Measurements from ENCODE around the gene GPATCH3.
A peak's percentile ranks its signal among the peaks of the same experiment; 100 is the strongest.
"Not testable (repeated sequence)": the region's sequence is repeated elsewhere in the genome, so short reads cannot be mapped to it uniquely, and the experiment has no call there.

Gene GPATCH3

DNA sequence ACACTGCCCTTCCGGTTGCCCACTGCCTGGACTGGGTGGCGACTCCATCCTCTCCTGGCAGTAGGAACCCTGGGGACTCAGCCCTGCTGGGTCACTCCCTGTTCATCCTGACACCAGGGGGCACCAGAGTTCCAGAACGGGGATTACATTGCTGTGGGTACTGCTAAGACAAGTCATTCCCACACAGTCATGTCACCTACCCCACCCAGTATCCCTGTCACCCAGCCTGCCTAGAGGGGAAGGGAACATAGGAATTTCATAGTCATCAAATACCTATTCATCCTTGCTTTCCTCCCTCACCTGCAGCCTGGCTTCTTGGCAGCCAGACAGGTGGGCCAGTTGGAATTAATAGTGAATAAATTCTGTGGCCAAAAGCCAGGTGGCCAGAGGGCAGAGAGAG lies 47.1 kb downstream of the GPATCH3 start:
- Histone ChIP-seq H3K4me3 (ENCODE audit: low read depth in 1 of 2, low read length in 1 of 2) (no peak overlapping the region), H3K27me3 (no peaks in the 10 kb centered on the region), H3K27ac (peak overlapping the region; percentile 13), H3K36me3 (peaks cover 100% of the 10 kb centered on the region), H3K4me1 (ENCODE audit: control insufficient read depth in 1 of 2, insufficient read depth in 1 of 2, low read depth in 1 of 2, low read length in 1 of 2) (no peaks in the 10 kb centered on the region), H3K9me3 (peaks cover 12% of the 10 kb centered on the region)
- TF ChIP-seq, protein P1, sequence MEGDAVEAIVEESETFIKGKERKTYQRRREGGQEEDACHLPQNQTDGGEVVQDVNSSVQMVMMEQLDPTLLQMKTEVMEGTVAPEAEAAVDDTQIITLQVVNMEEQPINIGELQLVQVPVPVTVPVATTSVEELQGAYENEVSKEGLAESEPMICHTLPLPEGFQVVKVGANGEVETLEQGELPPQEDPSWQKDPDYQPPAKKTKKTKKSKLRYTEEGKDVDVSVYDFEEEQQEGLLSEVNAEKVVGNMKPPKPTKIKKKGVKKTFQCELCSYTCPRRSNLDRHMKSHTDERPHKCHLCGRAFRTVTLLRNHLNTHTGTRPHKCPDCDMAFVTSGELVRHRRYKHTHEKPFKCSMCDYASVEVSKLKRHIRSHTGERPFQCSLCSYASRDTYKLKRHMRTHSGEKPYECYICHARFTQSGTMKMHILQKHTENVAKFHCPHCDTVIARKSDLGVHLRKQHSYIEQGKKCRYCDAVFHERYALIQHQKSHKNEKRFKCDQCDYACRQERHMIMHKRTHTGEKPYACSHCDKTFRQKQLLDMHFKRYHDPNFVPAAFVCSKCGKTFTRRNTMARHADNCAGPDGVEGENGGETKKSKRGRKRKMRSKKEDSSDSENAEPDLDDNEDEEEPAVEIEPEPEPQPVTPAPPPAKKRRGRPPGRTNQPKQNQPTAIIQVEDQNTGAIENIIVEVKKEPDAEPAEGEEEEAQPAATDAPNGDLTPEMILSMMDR (IDR thresholded peaks at IDR 0.05) = peak; percentile 43

DNA sequence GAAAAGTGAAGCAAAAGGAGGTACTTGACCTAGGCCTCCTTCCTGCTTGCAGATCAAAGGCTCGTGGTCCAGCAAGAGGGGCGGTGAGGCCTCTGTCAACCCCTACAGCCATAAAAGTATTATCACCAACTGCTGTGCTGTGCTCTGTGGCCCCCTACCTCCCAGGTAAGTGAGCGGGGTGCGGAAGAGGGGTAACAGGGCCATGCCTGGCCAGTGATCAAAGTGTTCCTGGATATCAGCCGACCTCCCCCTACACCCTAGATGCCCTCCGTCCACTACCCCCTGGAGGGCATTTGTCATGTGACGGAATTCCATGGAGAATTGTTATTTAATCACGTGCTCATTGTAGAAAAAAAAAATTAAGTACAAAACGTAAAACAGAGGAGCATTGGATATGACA lies 47.6 kb downstream of the GPATCH3 start:
- Histone ChIP-seq H3K36me3 (peaks cover 100% of the 10 kb centered on the region), H3K4me1 (ENCODE audit: control insufficient read depth in 1 of 2, insufficient read depth in 1 of 2, low read depth in 1 of 2, low read length in 1 of 2) (no peaks in the 10 kb centered on the region)
- TF ChIP-seq, protein P1 (IDR thresholded peaks at IDR 0.05) = no peak

DNA sequence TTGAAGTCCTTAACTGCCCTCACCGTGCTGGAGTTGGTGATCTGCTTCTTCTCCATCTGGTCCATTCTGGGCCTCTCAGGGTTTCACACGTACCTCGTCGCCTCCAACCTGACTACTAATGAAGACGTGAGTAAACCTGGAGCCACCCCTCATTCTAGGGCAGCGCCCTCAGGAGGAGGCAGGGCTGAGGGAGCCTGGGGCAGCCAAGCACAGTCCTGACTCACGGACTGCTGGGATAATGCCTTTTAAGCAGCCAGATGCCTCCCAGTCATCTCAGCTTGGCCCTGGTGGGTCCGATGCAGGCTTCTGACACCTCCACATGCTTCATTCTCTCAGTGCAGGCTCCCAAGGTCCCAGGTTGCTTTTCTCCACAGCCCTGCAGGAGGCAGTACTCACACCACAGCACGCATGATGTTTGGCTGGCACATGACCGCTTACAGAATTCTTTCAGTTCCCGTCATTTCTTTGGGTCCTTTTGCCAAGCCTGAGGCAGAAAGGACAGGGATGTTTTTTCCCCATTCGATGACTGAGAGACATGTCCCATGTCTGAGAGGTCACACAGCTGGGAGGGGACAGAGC lies 49.1 kb downstream of the GPATCH3 start:
- H3K27me3 ChIP-seq = no peaks in the 10 kb centered on the region

More for the DNA sequence above, 47.6 kb downstream of the GPATCH3 start:
- Histone ChIP-seq H3K4me3 (ENCODE audit: low read depth in 1 of 2, low read length in 1 of 2) (no peak overlapping the region), H3K27ac (no peak overlapping the region), H3K9me3 (peaks cover 12% of the 10 kb centered on the region), H3K27me3 (no peaks in the 10 kb centered on the region)

DNA sequence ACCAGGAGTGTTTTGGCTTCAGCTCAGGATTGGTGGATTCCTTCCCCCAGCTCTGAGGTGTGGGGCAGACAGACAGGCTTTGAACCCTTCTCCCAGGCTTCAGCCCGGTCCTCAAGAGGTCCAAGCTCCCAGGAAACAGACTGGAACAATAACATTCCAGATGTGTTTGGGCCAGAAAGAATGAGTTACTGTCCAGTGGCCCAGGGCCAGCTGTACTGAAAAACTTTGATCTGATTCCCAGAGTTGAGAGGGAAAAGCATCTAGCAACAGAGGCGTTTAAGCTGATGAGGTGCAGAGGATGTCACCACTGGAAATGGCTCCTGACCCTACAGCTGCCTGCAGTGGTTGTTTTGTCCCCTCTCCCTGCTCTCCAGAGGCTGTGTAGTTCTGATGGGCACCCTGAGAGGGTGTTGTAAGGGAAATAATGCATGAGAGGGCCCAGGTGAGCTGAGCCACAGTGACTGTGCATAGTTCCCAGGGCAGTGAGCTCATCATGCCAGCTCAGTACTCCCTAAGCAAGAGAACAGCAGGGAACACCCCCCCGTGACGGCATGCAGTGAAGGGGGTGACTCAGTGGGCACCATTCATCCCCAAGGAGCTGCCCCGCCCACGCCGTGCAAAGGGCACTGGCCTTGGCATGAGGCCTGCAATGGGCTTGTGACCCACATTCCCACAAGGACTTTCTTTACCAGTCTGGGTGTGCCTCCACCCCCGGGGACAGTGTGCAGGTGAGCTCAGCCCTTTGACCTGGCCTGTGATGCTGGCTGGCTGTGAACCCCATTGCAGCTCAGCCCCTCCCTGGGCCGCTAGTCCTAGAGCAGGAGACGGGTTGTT lies 51.1 kb downstream of the GPATCH3 start:
- no peaks in the 10 kb centered on the region for H3K4me1 ChIP-seq (ENCODE audit: control insufficient read depth in 1 of 2, insufficient read depth in 1 of 2, low read depth in 1 of 2, low read length in 1 of 2)
- H3K27ac ChIP-seq = no peak overlapping the region
- H3K4me3 ChIP-seq (ENCODE audit: low read depth in 1 of 2, low read length in 1 of 2) = no peak overlapping the region
- TF ChIP-seq, protein P1 (IDR thresholded peaks at IDR 0.05) = no peak
- no peaks in the 10 kb centered on the region for H3K27me3 ChIP-seq
- peaks cover 17% of the 10 kb centered on the region for H3K9me3 ChIP-seq
- peaks cover 97% of the 10 kb centered on the region for H3K36me3 ChIP-seq

More for the DNA sequence above, 49.1 kb downstream of the GPATCH3 start:
- H3K36me3 ChIP-seq = peaks cover 100% of the 10 kb centered on the region
- TF ChIP-seq, protein P1 (IDR thresholded peaks at IDR 0.05) = no peak
- no peak overlapping the region for H3K4me3 ChIP-seq (ENCODE audit: low read depth in 1 of 2, low read length in 1 of 2)
- H3K27ac ChIP-seq = no peak overlapping the region
- peaks cover 17% of the 10 kb centered on the region for H3K9me3 ChIP-seq
- no peaks in the 10 kb centered on the region for H3K4me1 ChIP-seq (ENCODE audit: control insufficient read depth in 1 of 2, insufficient read depth in 1 of 2, low read depth in 1 of 2, low read length in 1 of 2)

DNA sequence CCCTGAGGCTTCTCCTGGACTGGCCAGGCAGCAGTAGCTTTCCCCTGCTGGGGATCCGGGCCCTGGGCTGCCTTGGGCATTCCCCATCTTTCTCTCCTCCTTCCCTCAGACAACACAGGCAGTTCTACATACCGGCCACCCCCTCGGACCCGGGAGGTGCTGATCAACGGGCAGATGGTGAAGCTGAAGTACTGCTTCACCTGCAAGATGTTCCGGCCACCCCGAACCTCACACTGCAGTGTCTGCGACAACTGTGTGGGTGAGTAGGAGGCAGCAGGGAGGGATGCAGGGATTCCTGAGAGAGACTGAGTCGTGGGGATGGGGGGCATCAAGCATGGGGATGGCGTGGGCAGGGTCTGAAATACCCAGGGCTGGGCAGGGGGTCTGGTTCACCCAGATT lies 51.8 kb downstream of the GPATCH3 start:
- Histone ChIP-seq H3K4me3 (ENCODE audit: low read depth in 1 of 2, low read length in 1 of 2) (no peak overlapping the region), H3K4me1 (ENCODE audit: control insufficient read depth in 1 of 2, insufficient read depth in 1 of 2, low read depth in 1 of 2, low read length in 1 of 2) (no peaks in the 10 kb centered on the region), H3K9me3 (peaks cover 17% of the 10 kb centered on the region), H3K27me3 (no peaks in the 10 kb centered on the region), H3K27ac (no peak overlapping the region), H3K36me3 (peaks cover 97% of the 10 kb centered on the region)
- TF ChIP-seq, protein P1 (IDR thresholded peaks at IDR 0.05) = no peak

DNA sequence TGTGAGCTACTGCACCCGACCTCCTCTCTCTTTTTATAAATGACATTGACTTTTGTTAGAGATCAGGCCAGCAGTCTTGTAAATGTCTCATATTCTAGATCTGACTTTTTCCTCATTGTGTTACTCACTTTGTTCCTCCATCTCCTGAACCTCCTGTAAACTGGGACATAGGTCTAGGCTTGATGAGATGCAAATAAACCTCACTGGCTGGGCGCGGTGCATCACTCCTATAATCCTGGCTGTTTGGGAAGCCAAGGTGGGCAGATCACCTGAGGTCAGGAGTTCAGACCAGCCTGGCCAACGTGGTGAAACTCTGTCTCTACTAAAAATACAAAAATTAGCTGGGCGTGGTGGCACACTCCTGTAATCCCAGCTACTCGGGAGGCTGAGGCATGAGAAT lies 52.4 kb downstream of the GPATCH3 start:
- H3K4me1 ChIP-seq (ENCODE audit: control insufficient read depth in 1 of 2, insufficient read depth in 1 of 2, low read depth in 1 of 2, low read length in 1 of 2); H3K4me3 ChIP-seq (ENCODE audit: low read depth in 1 of 2, low read length in 1 of 2); H3K9me3 ChIP-seq; H3K27ac ChIP-seq; H3K27me3 ChIP-seq: not testable (repeated sequence)
- H3K36me3 ChIP-seq = peaks cover 97% of the 10 kb centered on the region

All from neutrophil (primary cell).